CD4-positive, alpha-beta T cell treated with Interleukin-17A for 4 hours (primary cell): ENCODE results near the gene TRPV3.

Experiments used
- DNase-seq: peaks from one replicate; pipeline ENCODE4 v3.0.0-alpha.2; 2020; ENCODE audit warnings: mixed read lengths

Gene TRPV3

DNA sequence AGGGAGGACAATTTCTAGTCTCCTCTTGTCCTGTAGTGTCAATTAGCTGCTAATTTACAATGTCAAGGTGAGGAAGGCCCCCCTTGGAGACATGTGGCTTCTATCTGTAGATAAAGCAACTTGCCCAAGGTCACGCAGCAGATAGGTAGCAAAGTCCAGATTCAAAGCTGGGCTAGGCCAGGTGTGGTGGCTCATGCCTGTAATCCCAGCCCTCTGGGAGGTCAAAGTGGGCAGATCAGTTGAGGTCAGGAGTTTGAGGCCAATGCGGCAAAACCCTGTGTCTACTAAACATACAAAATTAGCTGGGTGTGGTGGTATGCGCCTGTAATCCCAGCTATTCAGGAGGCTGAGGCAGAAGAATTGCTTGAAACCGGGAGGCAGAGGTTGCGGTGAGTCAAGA, 11.1 kb downstream of the TRPV3 start:
- DNase-seq: no peak

DNA sequence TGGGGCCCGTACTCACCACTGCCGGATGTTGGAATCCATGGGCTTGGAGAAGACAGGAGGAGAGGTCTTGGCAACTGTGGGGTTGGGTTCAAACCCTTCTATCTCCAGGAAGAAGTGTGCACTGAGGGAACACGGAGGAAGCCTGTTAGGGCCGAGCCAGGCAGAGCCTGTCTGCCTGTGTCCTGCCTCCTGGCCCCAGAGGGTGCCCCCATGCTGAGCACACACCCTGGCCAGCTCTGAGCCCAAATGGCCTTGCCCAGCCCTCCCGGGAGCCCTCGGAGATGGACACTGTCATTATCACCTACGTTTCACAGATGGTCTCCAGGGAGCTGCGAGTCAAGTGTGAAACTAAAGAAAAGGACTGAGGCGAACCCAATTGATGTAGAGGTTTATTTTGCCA, 12.5 kb downstream of the TRPV3 start:
- no peak for DNase-seq

DNA sequence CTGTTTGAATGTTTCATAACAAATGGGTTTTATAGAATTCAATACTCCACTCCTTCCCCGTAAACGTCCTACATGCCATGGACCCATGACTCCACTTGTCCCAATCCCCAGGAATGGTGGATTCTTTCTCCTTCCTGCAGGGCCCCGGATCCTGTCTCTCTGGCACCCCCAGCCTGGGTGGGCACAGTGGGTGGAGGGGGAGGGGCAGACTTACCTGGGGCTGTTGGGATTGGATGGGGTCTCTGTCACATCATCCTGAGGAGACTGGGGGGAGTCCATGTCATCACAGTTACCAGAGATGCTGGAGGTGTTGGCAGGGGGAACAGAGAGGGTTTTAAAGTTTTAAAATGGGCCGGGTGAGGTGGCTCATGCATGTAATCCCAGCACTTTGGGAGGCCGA, 13.2 kb downstream of the TRPV3 start:
- no peak for DNase-seq

DNA sequence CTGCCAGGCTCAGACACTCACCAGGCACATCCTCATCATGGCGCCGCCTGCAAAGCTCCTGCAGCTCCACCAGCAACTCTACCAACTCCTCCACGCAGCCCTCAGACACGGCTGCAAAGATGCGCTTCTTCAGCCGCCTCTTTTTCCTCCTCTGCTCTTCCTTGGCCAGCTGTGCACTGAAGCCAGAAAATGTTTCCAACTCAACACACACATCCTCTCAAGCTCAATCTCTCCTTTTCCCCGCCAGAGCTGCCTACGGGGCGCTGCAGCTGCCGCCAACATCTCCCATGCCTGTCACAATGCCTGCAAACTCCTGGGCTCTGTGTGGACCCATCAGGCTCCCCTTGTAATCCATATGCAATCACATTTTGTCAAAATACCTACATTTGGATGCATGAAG, 14.2 kb downstream of the TRPV3 start:
- no peak for DNase-seq

DNA sequence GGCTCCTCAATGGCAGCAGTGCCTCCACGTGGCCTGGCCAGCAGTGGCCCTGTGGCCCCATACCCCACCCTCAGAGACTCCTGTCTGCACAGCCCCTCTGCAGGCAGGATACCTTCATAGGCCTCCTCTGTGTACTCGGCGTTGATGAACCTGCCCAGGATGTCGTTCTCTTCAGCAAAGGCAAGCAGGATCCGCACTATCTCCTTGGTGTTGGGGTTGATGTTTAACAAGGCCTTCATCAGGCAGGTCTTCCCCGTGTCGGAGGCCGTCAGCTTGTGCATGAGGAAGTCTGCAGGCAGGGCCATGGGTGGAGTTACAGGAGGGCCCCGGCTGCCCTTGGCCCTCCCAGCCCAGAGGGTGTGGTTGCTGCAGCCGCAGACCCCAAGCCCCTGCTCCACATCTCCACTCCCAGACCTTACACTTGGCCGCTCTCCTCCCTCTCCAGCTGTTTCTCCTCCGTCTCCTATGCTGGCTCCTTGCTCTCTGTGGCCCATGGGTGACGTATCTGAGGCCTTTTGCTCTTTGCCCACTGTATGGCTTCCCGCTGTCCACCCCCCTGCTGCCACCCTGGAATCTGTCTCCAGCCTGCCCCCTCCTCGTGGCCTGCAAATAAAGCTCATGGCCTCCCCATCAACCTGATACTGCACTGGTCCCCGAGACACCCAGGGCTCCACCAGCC, 15.1 kb downstream of the TRPV3 start:
- no peak for DNase-seq

DNA sequence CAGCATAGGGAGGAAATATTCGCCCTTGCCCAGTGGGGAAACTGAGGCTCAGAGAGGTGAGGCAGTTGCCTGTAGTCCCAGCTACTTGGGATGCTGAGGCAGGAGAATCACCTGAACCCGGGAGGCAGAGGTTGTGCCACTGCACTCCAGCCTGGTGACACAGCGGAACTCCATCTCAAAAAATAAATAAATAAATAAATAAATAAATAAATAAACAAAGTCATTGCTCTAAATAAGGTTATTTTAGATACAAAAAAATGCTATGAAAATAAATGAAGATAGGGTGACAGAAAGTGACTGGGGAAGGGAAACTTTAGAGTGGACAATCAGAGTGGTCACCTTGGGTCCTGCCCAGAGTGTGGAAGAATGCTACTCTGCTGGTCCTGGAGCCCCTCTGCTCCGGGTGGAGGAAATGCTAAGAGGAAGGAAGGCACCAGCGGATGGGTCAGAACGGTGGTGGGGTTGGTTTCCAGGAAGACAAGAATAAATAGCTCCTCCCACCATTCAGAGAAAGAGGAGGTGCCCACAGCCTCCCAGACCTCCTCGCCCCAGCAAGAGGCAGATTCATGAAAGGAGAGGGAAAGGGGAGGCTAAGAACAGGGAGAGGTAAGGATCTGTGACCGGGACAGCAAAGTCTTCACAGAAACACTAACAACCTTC, 17.6 kb downstream of the TRPV3 start:
- DNase-seq: no peak

DNA sequence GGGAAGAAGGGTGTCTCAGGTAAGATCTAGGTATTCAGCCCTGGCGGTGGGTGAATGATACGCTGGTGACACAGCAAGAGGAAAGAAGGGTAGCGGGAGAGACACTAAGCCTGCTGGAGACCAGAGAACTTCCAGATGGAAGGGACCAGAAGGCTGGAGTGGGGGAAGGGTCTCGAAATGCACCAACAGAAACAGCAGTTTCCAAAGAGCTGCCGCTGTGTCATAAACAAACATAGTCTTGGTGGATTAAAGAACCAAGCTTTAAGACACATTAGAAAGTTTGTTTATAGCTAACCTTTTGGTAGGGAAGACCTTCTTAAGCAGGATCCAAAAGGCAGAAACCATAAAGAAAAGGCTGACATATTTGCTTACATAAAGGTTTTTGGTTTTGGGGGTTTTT, 20.9 kb downstream of the TRPV3 start:
- no peak for DNase-seq

DNA sequence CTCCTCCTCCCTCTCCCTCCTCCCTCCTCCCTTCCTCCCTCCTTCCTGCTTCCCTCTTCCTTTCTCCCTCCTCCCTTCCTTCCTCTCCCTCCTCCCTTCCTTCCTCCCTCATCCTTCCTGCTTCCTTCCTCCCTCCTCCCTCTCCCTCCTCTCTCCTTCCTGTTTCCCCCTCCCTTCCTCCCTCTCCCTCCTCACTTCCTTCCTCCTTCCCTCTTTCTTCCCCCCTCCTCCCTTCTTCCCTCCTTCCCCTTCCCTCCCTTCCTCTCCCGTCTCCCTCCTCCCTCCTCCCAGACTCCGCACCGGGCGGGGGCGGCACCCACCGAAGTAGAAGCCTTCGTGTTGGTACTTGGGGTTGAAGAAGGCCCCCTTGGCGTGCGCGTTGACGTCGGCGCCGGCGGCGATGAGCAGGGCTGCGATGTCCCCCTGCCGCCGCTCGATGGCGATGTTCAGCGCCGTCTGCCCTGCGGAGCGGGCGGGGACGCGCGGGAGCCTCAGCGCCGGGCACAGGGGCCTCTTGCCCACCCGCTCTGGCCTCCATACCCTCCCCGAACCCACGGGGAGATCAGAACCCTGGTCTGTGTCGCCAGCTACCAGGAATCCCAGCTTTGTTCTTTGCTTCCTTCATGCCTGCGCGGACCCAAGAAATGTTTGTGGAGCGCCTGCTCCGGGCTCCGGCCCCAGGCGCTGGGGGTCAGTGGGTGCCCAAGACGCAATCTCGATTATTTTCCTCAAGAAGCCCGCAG, 22.2 kb downstream of the TRPV3 start:
- DNase-seq: peak; percentile 52

DNA sequence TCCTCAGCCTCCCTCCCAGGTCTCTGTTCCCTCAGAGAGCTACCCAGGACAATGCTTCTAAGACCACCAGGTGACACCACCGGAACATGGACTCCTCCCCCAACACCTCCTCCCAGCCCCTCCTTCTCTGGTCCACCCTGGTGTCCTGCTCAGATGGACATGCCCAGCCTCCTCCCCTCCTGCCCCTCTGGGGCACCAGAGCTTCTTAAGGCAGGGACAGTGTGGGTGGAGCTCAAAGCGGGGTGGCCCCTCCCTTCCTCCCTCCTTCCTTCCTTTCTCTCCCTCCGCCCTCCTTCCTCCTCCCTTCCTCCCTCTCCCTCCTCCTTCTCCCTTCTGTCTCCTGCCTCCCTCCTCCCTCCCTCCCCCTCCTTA, 22.7 kb downstream of the TRPV3 start:
- DNase-seq: peak; percentile 12

DNA sequence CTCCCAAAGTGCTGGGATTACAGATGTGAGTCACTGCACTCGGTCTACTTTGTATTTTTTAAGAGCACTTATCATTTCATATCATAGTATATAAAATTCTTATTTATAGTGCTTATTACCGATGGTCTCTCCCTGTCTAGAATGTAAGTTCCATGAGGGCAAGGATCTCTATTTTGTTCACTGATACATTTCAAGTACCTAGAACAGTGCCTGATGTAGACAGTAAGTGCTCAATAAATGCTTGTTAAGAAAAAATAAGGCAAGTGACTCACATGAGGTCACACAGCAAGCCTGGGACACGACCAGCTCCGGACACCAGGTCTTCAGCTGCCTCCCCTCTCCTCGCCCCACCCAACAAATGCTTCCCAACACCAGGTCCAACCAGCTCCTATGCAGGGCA, 23.9 kb downstream of the TRPV3 start:
- no peak for DNase-seq

DNA sequence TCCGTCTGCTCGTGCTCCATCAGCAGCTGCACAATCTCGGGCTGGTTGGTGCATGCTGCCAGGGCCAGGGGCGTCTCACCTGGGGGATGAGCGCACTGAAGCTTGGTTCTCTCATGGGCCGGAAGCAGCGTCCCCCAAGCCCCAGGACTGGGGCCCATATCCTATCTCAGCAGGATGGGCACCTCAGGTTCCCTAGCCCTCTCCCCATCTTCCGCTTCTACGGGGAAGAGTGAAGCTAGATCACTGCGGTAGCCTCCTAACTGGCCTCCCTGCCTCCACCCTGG, 24.8 kb downstream of the TRPV3 start:
- DNase-seq: no peak

DNA sequence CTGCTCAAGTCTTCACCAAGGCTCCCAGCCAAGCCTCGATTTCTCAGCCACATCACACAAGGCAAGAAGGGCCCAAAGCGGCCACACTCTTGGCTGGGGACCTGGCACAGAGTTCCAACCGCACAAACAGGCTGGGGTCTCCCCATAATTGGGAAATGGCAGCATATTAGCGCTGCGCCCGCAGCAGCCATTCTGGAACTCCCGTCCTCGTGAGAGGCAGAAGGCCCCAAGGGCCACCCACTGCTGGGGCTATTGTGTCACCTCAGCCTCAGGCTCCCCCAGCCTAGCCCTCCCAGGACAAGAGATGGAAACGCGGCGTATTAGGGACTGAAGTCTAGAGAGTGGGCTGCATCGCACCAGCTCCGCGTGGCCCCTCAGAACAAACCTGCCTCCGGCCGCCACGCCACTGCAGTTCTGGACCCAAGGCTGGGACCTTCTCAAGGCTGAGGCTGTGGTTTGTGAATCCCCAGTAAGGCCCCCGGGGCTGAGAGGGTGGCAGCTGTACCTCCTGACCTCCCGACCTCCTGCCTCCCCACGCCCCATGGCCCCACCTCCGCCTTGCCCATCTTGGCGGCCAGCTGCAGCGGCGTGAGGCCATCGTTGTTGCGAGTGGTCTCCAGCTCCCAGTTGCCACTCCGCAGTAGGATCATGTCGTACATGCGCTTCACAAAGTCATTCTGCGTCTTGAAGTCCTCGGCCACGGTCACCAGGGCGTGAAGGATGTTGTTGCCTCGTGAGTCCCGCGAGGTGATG, 25.3 kb downstream of the TRPV3 start:
- no peak for DNase-seq

DNA sequence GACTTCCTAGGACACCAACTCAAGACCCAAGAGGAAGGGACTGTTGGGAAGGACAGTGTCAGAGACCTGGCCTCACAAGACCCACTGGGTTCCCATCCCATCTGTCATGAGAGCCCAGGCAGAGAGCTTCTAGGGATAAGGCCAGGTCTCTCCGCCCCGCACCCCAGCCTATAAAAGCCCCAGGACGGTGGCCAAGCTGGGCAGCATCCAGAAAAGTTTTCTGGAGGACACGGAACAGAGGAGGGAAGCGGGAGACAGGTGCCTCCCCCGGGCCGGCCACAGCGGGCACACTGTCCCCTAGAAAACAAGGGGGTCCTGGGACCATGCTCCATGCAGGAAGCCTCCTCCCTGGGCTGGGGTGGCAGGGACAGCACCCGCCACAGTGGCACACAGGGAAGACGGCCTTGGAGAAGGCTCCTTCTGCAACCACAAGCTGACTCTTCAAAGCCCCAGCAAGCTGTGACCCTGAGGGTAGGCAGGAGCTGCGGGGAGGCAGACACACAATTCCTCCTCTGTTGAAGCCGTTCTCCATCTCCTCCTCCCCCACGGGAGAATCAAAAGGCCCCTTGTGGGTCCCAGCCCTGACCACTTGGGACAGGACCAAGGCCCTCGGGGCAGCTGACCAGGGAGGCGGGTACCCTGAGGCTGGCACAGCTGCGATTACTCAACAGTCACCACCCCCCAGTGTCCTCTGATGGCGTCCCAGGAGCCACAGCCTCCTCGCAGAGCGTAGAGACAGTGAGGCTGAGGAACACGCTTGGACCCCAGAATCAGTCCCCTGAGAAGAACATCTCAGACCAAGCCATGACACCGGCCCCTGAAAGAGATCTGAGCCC, 26.1 kb downstream of the TRPV3 start:
- DNase-seq: no peak

DNA sequence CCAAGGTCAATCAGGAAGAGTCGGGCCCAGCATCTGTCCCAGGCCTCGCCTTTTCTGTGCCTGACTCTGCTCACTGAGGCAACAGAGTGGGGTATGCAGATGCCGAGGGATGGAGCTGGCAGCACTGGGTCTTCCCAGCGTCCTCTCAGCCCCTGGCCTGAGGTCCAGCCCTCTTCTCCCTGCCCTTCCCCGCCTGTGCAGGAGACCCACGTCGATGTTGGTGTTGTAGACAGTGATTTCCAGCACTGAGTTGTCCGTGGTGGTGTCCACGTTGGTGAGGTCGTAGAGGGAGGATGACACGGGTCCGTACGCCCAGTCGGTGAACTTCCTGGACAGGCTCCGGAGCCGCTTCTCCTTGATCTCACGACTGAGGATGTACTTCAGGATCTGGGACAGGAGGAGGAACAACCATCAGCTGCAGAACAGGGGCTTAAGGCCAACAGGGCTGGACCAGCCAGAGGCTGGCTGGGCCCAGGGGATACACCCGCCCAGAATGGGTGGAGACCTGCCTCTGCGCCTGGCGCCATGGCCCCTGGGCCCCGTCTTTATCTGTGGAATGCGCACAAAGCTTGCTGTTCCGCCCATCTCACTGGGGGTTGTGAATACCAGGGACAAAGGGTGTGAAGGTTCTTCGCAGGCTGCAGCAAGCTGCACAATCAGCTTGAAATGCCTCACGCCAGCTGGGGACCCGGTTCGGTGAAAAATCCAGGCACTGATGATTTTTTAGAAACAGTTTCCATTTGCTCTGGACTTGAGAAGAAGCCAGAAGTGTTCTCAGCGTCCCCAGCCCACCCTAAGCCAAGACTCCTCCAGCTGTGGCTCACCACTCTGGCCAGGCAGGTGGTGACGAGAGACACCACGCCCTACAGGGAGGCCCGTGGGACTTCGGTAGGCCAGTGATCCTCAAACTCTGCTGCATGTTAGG, 27.5 kb downstream of the TRPV3 start:
- no peak for DNase-seq

DNA sequence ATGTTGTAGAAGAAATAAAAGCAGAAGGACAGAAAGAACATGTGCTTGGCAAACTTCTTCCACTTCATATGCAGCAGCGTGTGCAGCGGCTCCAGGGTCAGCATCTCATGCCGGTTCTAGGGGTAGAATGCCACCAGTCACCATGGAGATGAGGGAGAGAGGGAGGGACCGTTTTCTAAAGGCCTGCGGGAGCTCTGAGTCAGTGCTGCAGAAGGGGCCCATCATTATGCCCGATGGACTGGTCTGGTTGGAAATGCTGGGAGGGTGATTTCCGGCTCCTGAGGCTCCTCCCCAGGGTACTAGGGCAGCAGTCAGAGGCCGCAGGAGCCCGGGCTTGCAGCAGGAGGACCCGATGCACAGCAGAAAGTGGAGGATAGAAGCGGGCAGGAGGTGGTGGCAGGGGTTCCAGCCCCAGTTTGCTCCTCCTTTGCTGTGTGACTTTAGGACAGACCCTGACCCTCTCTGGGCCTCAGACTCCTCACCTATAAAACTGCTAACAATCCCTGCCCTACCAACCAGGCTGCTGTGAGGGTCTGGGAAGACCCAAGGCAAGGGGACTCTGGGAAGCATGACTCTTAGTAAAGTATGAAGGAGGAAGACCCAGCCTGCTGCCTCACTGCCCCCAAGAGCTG, 28.6 kb downstream of the TRPV3 start:
- no peak for DNase-seq

DNA sequence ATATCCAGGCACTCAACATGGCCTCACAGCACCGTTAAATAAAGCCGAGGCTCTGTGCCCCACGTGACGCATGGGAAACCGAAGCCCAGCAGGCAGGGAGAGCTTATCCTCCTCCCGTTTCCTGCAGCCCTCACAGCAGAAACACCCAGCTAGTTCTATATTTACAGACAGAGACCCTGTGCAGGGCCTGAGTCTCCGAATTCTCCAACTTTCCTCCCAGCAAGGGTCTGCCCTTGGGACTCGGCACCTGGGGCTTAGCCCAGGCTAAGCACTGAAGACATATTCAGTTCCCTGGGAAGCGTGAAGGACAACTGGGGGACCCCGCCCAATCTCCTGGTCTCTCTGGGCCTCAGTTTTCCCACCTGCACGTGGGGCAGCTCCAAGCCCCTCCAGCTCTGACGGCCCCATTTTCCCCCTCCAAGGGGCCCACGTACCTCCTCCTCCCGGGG, 29.2 kb downstream of the TRPV3 start:
- DNase-seq: no peak

DNA sequence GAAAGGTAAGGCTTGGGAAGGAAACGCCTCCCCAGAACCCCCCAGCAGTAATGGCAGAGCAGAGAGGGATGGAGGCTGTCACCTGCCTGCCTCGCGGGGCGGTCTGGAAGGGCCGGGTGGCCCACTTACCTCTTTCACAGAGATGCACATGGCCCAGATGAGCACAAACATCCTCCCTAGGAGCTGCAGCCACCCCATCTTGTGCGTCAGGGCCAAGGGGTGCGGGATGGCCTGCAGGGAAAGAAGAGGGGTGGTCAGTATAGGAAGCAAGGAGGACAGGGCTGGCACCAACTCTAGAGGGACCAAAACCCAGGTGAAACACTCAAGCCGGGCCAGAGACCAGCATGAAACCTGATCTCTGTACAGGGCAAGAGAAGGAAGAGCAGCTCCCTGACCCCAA, 29.7 kb downstream of the TRPV3 start:
- no peak for DNase-seq

DNA sequence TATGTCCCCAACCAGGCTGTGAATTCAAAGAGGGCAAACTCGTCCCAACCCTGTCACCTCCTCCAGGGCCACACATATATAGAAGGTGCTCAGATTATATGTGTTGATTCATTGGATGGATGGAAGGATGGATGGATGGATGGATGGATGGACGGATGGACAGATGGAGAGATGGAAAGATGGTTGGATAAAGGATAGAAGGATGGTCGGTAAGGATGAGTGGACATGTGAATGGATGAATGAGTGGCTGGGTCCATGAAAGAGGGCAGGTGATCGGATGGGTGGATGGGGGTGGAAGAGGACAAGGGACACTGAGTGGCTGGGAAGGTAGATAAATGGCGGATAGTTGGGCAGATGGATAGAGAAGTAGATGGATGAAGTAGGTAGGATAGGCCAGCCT, 30.1 kb downstream of the TRPV3 start:
- DNase-seq: no peak

DNA sequence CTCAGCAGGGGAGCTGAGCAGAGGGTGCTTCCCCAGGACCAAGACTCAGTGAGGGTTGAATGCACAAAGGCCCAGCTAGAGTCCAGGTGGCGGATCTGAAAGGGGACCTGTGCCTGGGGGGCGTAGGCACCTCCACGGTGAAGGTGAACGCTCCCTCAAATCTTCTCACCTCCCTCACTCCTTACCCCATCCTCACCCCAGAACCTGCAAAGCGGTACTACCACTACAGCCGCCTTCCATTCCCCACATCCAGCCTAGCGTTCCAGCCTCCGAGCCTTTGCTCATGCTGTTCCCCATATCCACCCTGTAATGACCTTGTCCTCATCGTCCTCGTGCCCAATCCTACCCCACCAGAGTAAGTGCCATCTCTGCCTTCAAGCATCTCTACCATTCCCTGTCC, 30.6 kb downstream of the TRPV3 start:
- DNase-seq: no peak

DNA sequence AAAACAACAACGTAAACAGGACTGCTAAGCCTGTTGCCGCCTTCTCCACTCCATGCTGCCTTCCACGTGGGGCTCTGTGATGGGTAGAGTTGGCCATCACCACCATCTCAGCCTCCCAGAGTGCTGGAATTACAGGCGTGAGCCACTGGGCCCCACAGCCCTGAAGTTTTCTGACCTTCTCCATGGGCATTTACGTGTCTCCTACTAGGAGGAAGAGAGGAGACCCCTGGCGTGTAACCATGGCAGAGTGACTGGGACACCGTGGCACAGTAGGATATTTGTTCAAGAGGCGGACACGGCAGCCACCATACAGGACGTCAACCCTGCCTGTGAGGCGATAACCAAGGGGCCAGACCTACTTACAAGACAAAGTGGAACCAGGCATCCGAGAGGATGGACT, 31.1 kb downstream of the TRPV3 start:
- DNase-seq: no peak

DNA sequence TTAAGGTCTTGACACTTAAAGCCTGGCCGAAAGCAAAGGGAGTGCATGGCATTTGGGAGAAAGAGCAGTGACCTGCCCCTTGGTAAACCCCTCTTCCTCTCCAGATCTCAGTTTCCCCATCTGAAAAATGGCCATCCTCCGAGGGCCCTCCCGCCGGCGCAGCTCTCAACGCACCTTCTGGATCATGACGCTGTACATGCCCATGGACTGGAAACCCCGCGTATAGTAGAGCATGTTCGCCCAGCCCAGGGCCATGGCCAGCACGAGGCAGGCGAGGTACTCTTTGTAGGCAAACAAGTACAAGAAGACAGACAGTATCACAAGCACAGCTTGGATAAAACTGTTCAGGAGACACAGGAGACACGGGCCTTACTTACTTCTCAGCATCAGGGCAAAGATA, 33.6 kb downstream of the TRPV3 start:
- no peak for DNase-seq
